Transverse colon (tissue), 4 donors: Measurements from ENCODE around the gene PCDHB16. TPM values are rescaled to one million over a fixed set of nuclear protein-coding genes. Genes with fewer than 3 reads are reported as not detected.
A peak's percentile ranks its signal among the peaks of the same experiment; 100 is the strongest.
"Not testable (repeated sequence)": the region's sequence is repeated elsewhere in the genome, so short reads cannot be mapped to it uniquely, and the experiment has no call there.

Source experiments
- DNase-seq: peaks from one replicate; pipeline ENCODE4 v3.0.0-alpha.2; 2019
- H3K27ac ChIP-seq, 4 donors: fragments of 200-600 bp; sonication (generic); 2 replicates each; pipeline ENCODE4 v1.5.1; 2016 to 2018; ENCODE audit warnings: inconsistent platforms in 4 of 4
- H3K27me3 ChIP-seq: fragments of 200-600 bp; sonication (generic); 2 replicates; pipeline ENCODE4 v1.5.1; 2017; ENCODE audit warnings: inconsistent platforms
- H3K36me3 ChIP-seq, 4 donors: fragments of 200-600 bp; sonication (generic); 2 replicates each; pipeline ENCODE4 v1.5.1; 2017 to 2019; ENCODE audit warnings: inconsistent platforms in 4 of 4
- H3K4me1 ChIP-seq, 4 donors: fragments of 200-600 bp; sonication (generic); 2 replicates each; pipeline ENCODE4 v1.5.1; 2017 to 2020; ENCODE audit warnings: inconsistent platforms in 4 of 4
- H3K4me3 ChIP-seq, 4 donors: fragments of 200-600 bp; sonication (generic); 1 replicate in 1 of 4; 2 replicates in 3 of 4; pipeline versions ENCODE4 v1.5.1 to v1.6.1; 2017 to 2019; ENCODE audit warnings: inconsistent platforms in 4 of 4
- H3K9me3 ChIP-seq, 2 donors: fragments of 200-600 bp; sonication (generic); 2 replicates each; pipeline ENCODE4 v1.5.1; 2017 to 2019; ENCODE audit warnings: inconsistent platforms in 2 of 2
- CTCF ChIP-seq, 5 experiments: fragments of 200-600 bp in 3 of 5; fragments of 450-650 bp in 2 of 5; sonication (generic) in 3 of 5; IDR thresholded peaks; 1 replicate in 2 of 5; 2 replicates in 3 of 5; pipeline ENCODE4 v1.5.1; 2016 to 2017; ENCODE audit warnings: antibody characterized with exemption in 5 of 5, inconsistent platforms in 3 of 5, mild to moderate bottlenecking in 2 of 5, moderate library complexity in 1 of 5
- EP300 ChIP-seq: sonication (generic); formaldehyde crosslinking; IDR thresholded peaks from one replicate; pipeline ENCODE4 v1.6.1; 2017; ENCODE audit warnings: antibody characterized with exemption, low read depth
- POLR2A ChIP-seq: fragments of 450-650 bp; IDR thresholded peaks from one replicate; pipeline ENCODE4 v1.6.1; 2016; ENCODE audit warnings: antibody characterized with exemption, mild to moderate bottlenecking, moderate library complexity
- POLR2AphosphoS5 ChIP-seq, 3 donors: sonication (generic); formaldehyde crosslinking; IDR thresholded peaks; one replicate each; pipeline ENCODE4 v1.6.1; 2016; ENCODE audit warnings: antibody characterized with exemption in 3 of 3
- WGBS, 2 donors: methylation state at CpG; one replicate each; pipeline ENCODE4 v1.1.5; 2018; ENCODE audit warnings: low coverage in 1 of 2; 5-methylcytosine and 5-hydroxymethylcytosine counted together
- in situ Hi-C, 4 donors: fragments of 200-750 bp; cut with MboI; loops; one replicate each; pipeline versions ENCODE4 v1.15.0 to v1.15.1; 2017; ENCODE audit warnings: low sequenced_read_pairs in 3 of 4, low pct_ligation_motif_present in 1 of 4, low pct_unique_long_range_greater_than_20kb in 1 of 4
- intact Hi-C: fragments of 100-400 bp; cut with DNase I; formaldehyde crosslinking; loops from one replicate; pipeline ENCODE4 v1.15.1; 2023; ENCODE audit warnings: low total_unique reads
- total RNA-seq, 4 donors: library from RNA; depleted of rRNA; stranded (reverse); fragments of >200 nt; gene quantifications; one replicate each; pipeline ENCODE4 v1.1.0, GENCODE V29; 2016

The PCDHB16 gene
- total RNA-seq, 4 donors from 2014 or later: 0.20 to 1.6 (median 0.65) TPM

GRCh38 chr5:141213656-141214339, 31.6 kb downstream of the PCDHB16 start, which contains the start of gene PCDHB13:
Gene PCDHB13, plus strand, starts transcription at chr5:141213919. Its CDS starts 205 bp downstream, at chr5:141214124.
- H3K27me3 ChIP-seq, H3K36me3 ChIP-seq, intact Hi-C loops, H3K27ac ChIP-seq, H3K4me1 ChIP-seq, H3K4me3 ChIP-seq: not testable (repeated sequence)
- peak; percentile 19 to 52 (median 29) for TF ChIP-seq CTCF (IDR thresholded peaks at IDR 0.05)
- peak; percentile 50 for DNase-seq
- WGBS, 2 donors: 33 to 36% methylated on average over 4 to 15 of the region's 18 CpGs
- in situ Hi-C loops: loop anchor here (25.0 kb wide), 2 partner anchors 174 to 349 kb away; partner anchors contain the start of genes PCDHGA7 (in 1 of the 4), PCDHGA8 (in 1 of the 4), PCDHGB4 (in 1 of the 4) and PCDHGB5 (in 1 of the 4)
- peaks cover 20 to 64% of the 10 kb centered on the region in 2 donors for H3K9me3 ChIP-seq

GRCh38 chr5:141214583-141214982, 32.4 kb downstream of the PCDHB16 start:
- DNase-seq, H3K4me3 ChIP-seq, H3K36me3 ChIP-seq, intact Hi-C loops, H3K4me1 ChIP-seq, H3K27me3 ChIP-seq, H3K27ac ChIP-seq: not testable (repeated sequence)
- in situ Hi-C loops: loop anchor here (25.0 kb wide), 2 partner anchors 173 to 348 kb away; partner anchors contain the start of genes PCDHGA7 (in 1 of the 4), PCDHGA8 (in 1 of the 4), PCDHGB4 (in 1 of the 4) and PCDHGB5 (in 1 of the 4)
- peaks cover 20 to 64% of the 10 kb centered on the region in 2 donors for H3K9me3 ChIP-seq
- 86 to 100% methylated on average over 1 to 12 of the region's 12 CpGs for WGBS, 2 donors

- H3K4me1 ChIP-seq, H3K4me3 ChIP-seq, H3K27ac ChIP-seq, DNase-seq, intact Hi-C loops, H3K27me3 ChIP-seq, H3K36me3 ChIP-seq: not testable (repeated sequence)
- in situ Hi-C loops: loop anchor here (25.0 kb wide), 2 partner anchors 172 to 347 kb away; partner anchors contain the start of genes PCDHGA7 (in 1 of the 4), PCDHGA8 (in 1 of the 4), PCDHGB4 (in 1 of the 4) and PCDHGB5 (in 1 of the 4)
- peaks cover 28 to 64% of the 10 kb centered on the region in 2 donors for H3K9me3 ChIP-seq
- 72% methylated on average over 24 of the region's 40 CpGs; no CpG with 5 or more reads in 1 of the 2 donors for WGBS, 2 donors
These were observed 33.3 kb downstream of the PCDHB16 start for GRCh38 chr5:141215504-141215903.

GRCh38 chr5:141216035-141216434, 33.8 kb downstream of the PCDHB16 start:
- H3K27me3 ChIP-seq, intact Hi-C loops, H3K4me3 ChIP-seq, H3K27ac ChIP-seq, H3K36me3 ChIP-seq, H3K4me1 ChIP-seq, DNase-seq: not testable (repeated sequence)
- WGBS, 2 donors: 50 to 77% methylated on average over 1 to 24 of the region's 26 CpGs
- H3K9me3 ChIP-seq: peaks cover 28 to 61% of the 10 kb centered on the region in 2 donors
- in situ Hi-C loops: loop anchor here (25.0 kb wide), 2 partner anchors 171 to 346 kb away; partner anchors contain the start of genes PCDHGA7 (in 1 of the 4), PCDHGA8 (in 1 of the 4), PCDHGB4 (in 1 of the 4) and PCDHGB5 (in 1 of the 4)

- Histone ChIP-seq H3K27ac (no peak within 1 kb of the TSS), H3K4me1 (peaks cover 0 to 2% (median 0%) of the 10 kb centered on the region in 4 donors), H3K36me3 (no peaks in the 10 kb centered on the region), H3K9me3 (peaks cover 44 to 68% of the 10 kb centered on the region in 2 donors), H3K4me3 (peak within 1 kb of the TSS in 1 of 4 donors; percentile 28), H3K27me3 (no peaks in the 10 kb centered on the region)
- DNase-seq: no peak
- intact Hi-C loops (no loop called here), in situ Hi-C loops (loop anchor here (25.0 kb wide), 2 partner anchors 164 to 339 kb away; partner anchors contain the start of genes PCDHGA7 (in 1 of the 4), PCDHGA8 (in 1 of the 4), PCDHGB4 (in 1 of the 4) and PCDHGB5 (in 1 of the 4))
- WGBS, 2 donors: 28 to 45% methylated on average over 10 to 15 of the region's 15 CpGs
- TF ChIP-seq POLR2AphosphoS5 (IDR thresholded peaks at IDR 0.05) (no peak), CTCF (IDR thresholded peaks at IDR 0.05) (peak in 2 of 5 experiments; percentile 6 to 16), EP300 (no peak), POLR2A (no peak)
These were observed 41.1 kb downstream of the PCDHB16 start, which contains the start of gene PCDHB14 for GRCh38 chr5:141223112-141223783. Gene PCDHB14, plus strand, starts transcription at chr5:141223343. Its CDS starts 163 bp downstream, at chr5:141223506.

- H3K36me3 ChIP-seq, DNase-seq, H3K4me3 ChIP-seq, H3K27me3 ChIP-seq, H3K4me1 ChIP-seq, H3K27ac ChIP-seq, intact Hi-C loops: not testable (repeated sequence)
- in situ Hi-C loops: loop anchor here (25.0 kb wide), 2 partner anchors 162 to 337 kb away; partner anchors contain the start of genes PCDHGA7 (in 1 of the 4), PCDHGA8 (in 1 of the 4), PCDHGB4 (in 1 of the 4) and PCDHGB5 (in 1 of the 4)
- peaks cover 47 to 62% of the 10 kb centered on the region in 2 donors for H3K9me3 ChIP-seq
- 59% methylated on average over 17 of the region's 40 CpGs; no CpG with 5 or more reads in 1 of the 2 donors for WGBS, 2 donors
These were observed 42.7 kb downstream of the PCDHB16 start for GRCh38 chr5:141224844-141225243.

- H3K4me3 ChIP-seq, H3K36me3 ChIP-seq, in situ Hi-C loops, H3K4me1 ChIP-seq, intact Hi-C loops, H3K27ac ChIP-seq, H3K27me3 ChIP-seq, DNase-seq: not testable (repeated sequence)
- 48 to 100% methylated on average over 1 to 15 of the region's 30 CpGs for WGBS, 2 donors
- H3K9me3 ChIP-seq: peaks cover 44 to 62% of the 10 kb centered on the region in 2 donors
These were observed 43.2 kb downstream of the PCDHB16 start for GRCh38 chr5:141225421-141225820.
